ENCODE results near the gene USP20.

Gene USP20

DNA sequence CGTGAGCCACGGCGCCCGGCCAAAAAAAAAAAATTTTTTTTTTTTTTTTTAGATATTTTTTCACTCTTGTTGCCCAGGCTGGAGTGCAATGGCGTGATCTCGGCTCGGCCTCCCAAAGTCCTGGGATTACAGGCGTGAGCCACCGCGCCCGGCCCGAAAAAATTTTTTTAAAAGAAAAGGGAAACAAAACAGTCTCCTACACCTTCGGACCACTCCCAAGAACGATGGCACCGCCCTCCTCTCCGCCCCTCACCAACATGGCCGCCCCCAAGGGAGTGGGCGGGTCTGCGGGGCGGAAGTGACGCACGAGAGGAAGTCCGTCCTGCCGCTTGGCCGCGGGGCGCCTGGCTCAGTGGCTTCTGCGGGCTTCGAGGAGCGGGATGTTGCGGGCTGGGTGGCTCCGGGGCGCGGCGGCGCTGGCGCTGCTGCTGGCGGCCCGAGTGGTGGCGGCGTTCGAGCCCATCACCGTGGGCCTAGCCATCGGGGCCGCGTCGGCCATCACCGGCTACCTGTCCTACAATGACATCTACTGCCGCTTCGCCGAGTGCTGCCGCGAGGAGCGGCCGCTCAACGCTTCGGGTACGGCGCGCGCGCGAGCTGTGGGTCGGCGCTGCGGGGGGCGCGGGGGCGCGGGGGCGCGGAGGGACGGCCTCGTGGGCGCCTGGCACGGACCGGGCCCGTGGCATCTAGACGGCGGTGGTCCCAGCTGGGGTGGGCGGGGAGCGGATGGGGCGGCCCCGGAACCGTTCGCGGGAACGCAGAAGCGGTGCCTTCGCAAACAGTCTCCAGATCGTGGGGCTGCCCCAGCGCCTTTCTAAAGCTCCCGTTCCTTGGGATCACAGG lies 32.2 kb upstream of the USP20 start, which contains the start of gene TOR1B:
TSS of gene TOR1B (plus strand) at position 352 of the 843 bp plus-strand sequence. CDS start at position 381, 29 bp downstream.
- peak; percentile 53; the same call in 1 of the 2 replicates for TF ChIP-seq ZFX (IDR thresholded peaks at IDR 0.05)
- TF ChIP-seq, protein P1, sequence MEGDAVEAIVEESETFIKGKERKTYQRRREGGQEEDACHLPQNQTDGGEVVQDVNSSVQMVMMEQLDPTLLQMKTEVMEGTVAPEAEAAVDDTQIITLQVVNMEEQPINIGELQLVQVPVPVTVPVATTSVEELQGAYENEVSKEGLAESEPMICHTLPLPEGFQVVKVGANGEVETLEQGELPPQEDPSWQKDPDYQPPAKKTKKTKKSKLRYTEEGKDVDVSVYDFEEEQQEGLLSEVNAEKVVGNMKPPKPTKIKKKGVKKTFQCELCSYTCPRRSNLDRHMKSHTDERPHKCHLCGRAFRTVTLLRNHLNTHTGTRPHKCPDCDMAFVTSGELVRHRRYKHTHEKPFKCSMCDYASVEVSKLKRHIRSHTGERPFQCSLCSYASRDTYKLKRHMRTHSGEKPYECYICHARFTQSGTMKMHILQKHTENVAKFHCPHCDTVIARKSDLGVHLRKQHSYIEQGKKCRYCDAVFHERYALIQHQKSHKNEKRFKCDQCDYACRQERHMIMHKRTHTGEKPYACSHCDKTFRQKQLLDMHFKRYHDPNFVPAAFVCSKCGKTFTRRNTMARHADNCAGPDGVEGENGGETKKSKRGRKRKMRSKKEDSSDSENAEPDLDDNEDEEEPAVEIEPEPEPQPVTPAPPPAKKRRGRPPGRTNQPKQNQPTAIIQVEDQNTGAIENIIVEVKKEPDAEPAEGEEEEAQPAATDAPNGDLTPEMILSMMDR (conservative IDR thresholded peaks at IDR 0.05) = no peak
- peak within 1 kb of the TSS; percentile 69 for H3K27ac ChIP-seq

DNA sequence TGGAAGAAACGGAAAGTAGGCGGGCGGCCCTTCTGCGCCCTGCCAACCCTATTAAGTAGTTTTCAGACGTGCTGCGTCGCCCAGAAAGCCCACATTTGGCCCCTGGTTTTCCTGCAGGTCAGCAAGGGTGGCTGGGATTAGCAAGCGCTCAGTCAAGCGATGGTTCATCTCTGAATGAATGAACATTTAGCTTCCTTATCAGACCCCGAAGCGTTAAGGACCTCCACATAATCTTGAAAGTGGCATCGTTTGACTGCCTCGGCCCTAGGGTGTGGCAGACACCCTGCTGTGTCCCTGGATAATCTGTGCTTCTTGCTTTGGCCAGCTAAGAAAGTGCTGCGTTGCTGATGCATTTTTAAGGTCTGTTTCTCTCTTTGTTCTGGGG lies 31.6 kb upstream of the USP20 start:
- TF ChIP-seq ZFX (IDR thresholded peaks at IDR 0.05) = no peak
- TF ChIP-seq, protein P1 (conservative IDR thresholded peaks at IDR 0.05) = no peak

DNA sequence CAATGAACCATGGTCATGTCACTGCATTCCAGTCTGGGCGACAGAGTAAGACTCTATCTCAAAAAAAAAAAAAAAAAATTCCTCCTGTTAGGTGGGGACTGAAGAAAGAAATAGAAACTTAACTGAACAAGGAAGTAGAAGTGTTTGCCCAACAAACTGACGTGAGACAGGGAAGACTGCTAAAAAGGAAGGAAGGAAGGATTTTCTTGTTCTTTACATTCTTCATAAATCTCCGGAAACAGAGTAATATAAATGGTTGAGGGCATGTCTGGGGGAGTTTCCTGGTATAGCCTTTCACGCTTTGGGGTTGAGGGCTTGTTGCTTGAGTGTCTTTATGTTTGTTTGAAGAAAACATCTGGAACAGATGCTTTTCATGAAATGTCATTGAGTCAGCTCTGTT lies 29.2 kb upstream of the USP20 start:
- TF ChIP-seq ZFX (IDR thresholded peaks at IDR 0.05) = no peak
- TF ChIP-seq, protein P1 (conservative IDR thresholded peaks at IDR 0.05) = no peak

More for the DNA sequence above, 31.6 kb upstream of the USP20 start:
- H3K27ac ChIP-seq = peak overlapping the region; percentile 69

DNA sequence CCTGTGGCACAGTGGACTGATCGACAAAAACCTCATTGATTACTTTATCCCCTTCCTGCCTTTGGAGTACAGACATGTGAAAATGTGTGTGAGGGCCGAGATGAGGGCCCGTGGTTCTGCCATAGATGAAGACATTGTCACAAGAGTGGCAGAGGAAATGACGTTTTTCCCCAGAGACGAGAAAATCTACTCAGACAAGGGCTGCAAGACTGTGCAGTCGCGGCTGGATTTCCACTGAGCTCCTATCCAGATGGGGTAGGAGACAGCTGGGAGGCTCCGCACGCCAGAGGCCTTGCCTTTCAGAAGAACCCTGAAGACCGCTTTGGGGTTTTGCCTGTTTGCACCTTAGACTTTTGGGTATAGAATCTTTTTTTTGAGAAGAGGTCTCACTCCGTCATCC lies 25.9 kb upstream of the USP20 start:
- no peak for TF ChIP-seq ZFX (IDR thresholded peaks at IDR 0.05)
- TF ChIP-seq, protein P1 (conservative IDR thresholded peaks at IDR 0.05) = no peak
- H3K27ac ChIP-seq = no peak overlapping the region

More for the DNA sequence above, 29.2 kb upstream of the USP20 start:
- no peak overlapping the region for H3K27ac ChIP-seq

DNA sequence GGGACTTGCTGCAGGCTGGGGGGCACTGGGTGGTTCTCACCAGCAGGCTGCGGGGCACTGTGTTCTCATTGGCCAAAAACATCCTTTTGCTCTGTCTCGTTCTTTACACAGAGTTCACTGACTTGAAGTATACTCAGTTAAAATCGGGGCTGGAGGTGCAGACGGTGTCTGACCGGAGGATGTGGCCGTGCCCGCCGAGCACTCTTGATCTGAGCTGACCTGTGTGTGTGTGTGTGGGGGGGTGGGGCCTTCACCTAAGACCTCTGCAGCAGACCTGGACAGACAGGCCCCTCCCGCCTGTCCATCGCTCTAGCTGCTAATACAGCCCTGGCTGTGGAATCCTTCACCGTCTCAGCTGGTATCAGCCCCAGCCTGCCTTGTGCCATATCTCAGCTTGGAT lies 25.1 kb upstream of the USP20 start:
- H3K27ac ChIP-seq = no peak overlapping the region
- TF ChIP-seq, protein P1 (conservative IDR thresholded peaks at IDR 0.05) = no peak
- no peak for TF ChIP-seq ZFX (IDR thresholded peaks at IDR 0.05)

DNA sequence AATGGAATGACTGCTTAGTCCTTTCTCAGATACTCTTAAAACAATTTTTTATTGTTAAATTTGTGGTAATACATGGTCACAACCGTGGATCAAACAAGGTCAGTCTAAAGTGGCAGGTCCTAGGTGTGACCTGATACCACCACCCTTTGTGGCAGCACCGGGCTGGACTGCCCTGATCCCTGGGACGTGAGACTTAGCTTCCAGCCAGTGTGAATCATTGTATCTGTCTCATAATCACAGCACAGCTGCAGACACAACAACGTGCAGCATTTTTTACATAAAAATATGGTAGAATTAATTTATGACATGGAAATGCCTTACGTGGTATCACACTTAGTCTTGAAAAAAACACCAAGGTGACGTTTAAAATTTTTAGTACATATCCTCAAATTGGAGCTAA lies 24.5 kb upstream of the USP20 start:
- TF ChIP-seq, protein P1 (conservative IDR thresholded peaks at IDR 0.05) = no peak
- no peak for TF ChIP-seq ZFX (IDR thresholded peaks at IDR 0.05)

DNA sequence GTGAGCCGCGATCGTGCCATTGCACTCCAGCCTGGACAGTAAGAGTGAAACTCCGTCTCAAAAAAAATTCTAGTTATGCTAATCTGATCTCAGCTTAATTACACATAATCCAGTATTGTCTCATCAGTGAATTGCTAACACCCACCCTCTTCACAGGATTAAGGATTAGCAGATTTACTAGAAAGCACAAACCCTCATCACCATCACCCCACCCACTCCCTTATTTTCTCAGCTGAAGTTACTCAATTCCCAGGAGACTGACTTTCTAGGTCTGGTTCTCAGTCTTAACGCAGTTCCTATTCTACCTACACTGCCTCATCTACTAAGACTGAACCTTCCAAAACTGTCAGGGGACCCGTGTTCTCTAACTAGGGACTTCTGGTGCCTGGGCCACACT lies 23.3 kb upstream of the USP20 start:
- H3K27ac ChIP-seq = peak overlapping the region; percentile 12; the same call in 1 of the 2 replicates
- TF ChIP-seq, protein P1 (conservative IDR thresholded peaks at IDR 0.05) = no peak
- no peak for TF ChIP-seq ZFX (IDR thresholded peaks at IDR 0.05)

More for the DNA sequence above, 24.5 kb upstream of the USP20 start:
- H3K27ac ChIP-seq = no peak overlapping the region

Data from C4-2B (cell line).